CD4-positive, alpha-beta memory T cell (primary cell): Measurements from ENCODE around the gene CRIM1. TPM values are rescaled to one million over a fixed set of nuclear protein-coding genes. Genes with fewer than 3 reads are reported as not detected.

Experiments
- CTCF ChIA-PET: fragments of 350-600 bp; sonication (Branson Sonifier 250); formaldehyde crosslinking; loops from one replicate; lab custom pipeline; 2021; ENCODE audit warnings: inconsistent platforms; ENCODE audit not compliant: partially characterized antibody; lab: Charles Lee
- POLR2A ChIA-PET: fragments of 350-600 bp; sonication (Branson Sonifier 250); formaldehyde crosslinking; loops from one replicate; lab custom pipeline; 2021; ENCODE audit not compliant: partially characterized antibody; lab: Charles Lee
- DNase-seq, 5 donors: peaks; one replicate each; pipeline versions ENCODE4 v3.0.0 to v3.0.0-alpha.2; 2020 to 2022; ENCODE audit warnings: mixed read lengths in 1 of 5
- H3K27ac ChIP-seq: one replicate; pipeline ENCODE4 v1.7.0; 2013; ENCODE audit warnings: low read depth, low read length
- H3K27me3 ChIP-seq: 2 replicates; pipeline ENCODE4 v1.7.0; 2013; ENCODE audit warnings: mild to moderate bottlenecking, low read length, moderate library complexity; ENCODE audit not compliant: insufficient read depth
- H3K36me3 ChIP-seq: 2 replicates; pipeline ENCODE4 v1.7.0; 2013; ENCODE audit warnings: mild to moderate bottlenecking, low read length, moderate library complexity; ENCODE audit not compliant: insufficient read depth
- H3K4me1 ChIP-seq: 2 replicates; pipeline ENCODE4 v1.7.0; 2013; ENCODE audit warnings: mild to moderate bottlenecking, low read length, moderate library complexity; ENCODE audit not compliant: insufficient read depth
- H3K4me3 ChIP-seq, 2 donors: one replicate each; pipeline ENCODE4 v1.7.0; 2013; ENCODE audit warnings: low read length in 2 of 2, mild to moderate bottlenecking in 1 of 2
- H3K9me3 ChIP-seq, 2 donors: one replicate each; pipeline ENCODE4 v1.7.0; 2013; ENCODE audit warnings: low read length in 2 of 2, control low read depth in 1 of 2; ENCODE audit not compliant: control insufficient read depth in 1 of 2
- H3K27ac Mint-ChIP-seq, 7 donors: one replicate each; pipeline ENCODE4 v1.8.0; 2020 to 2021; ENCODE audit warnings: mixed read lengths in 7 of 7, mild to moderate bottlenecking in 6 of 7, inconsistent platforms in 3 of 7, moderate library complexity in 3 of 7
- H3K27me3 Mint-ChIP-seq, 2 donors: one replicate each; pipeline ENCODE4 v1.8.0; 2020 to 2021; ENCODE audit warnings: mixed read lengths in 2 of 2
- H3K36me3 Mint-ChIP-seq, 2 donors: one replicate each; pipeline ENCODE4 v1.8.0; 2020 to 2021; ENCODE audit warnings: mixed read lengths in 2 of 2, inconsistent platforms in 1 of 2, mild to moderate bottlenecking in 1 of 2
- H3K4me1 Mint-ChIP-seq, 4 donors: one replicate each; pipeline ENCODE4 v1.8.0; 2020 to 2021; ENCODE audit warnings: mixed read lengths in 4 of 4, mild to moderate bottlenecking in 1 of 4
- H3K4me3 Mint-ChIP-seq, 8 donors: one replicate each; pipeline ENCODE4 v1.8.0; 2020 to 2021; ENCODE audit warnings: mixed read lengths in 8 of 8, mild to moderate bottlenecking in 7 of 8, moderate library complexity in 6 of 8, inconsistent platforms in 3 of 8
- H3K9me3 Mint-ChIP-seq, 8 donors: one replicate each; pipeline ENCODE4 v1.8.0; 2020 to 2021; ENCODE audit warnings: mixed read lengths in 8 of 8, mild to moderate bottlenecking in 5 of 8, inconsistent platforms in 3 of 8, moderate library complexity in 1 of 8
- intact Hi-C: fragments of 100-400 bp; cut with micrococcal nuclease; formaldehyde crosslinking; loops from one replicate; pipeline ENCODE4 v1.15.1; 2023
- polyA plus RNA-seq, 2 donors: library from polyadenylated mRNA; unstranded; fragments of 300-500 nt; fragmentation: Illumina TruSeq; gene quantifications; one replicate each; pipeline ENCODE4 v1.2.3, GENCODE V29; 2021
- total RNA-seq, 2 experiments: library from RNA; stranded (reverse); gene quantifications; one replicate each; pipeline ENCODE4 v1.2.3, GENCODE V29; 2021

Gene CRIM1
- total and polyA plus RNA-seq, 4 experiments from 2014 or later = 0.91 to 12.0 (median 6.8) TPM; not detected in 1

DNA sequence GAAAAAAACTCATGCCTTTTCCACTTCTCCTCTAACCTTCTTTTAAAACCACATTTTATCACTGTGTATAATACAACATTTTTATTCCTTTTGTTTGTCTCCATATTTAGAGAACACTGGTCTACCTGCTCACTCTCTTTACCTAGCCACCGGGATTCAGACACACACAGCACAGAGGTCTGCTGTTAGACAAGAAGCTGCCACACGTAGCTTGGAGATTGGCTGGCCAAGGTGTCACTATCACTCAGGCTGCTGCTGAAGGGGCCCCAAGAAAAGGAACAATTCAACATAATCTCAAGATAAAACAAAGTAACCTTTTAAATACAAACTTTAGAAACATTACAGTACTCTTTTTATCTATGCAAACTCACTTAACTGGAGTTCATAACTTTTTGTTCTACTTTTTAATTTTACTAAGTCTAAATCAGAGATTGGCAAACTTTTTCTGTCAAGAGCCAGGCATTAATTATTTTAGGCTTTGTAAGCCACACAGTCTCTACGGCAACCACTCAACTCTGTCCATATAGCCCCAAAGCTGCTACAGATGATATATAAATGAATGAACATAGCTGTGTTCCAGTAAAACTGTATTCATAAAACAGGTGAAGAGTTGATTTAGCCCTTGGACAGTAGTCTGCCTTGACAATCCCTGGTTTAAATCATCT lies 216.6 kb downstream of the CRIM1 start:
- Mint-ChIP-seq H3K4me1 (peaks cover under 1 to 7% (median 3%) of the 10 kb centered on the region in 4 donors), H3K27ac (peak overlapping the region in 2 of 7 donors; percentile 7 to 22), H3K27me3 (no peaks in the 10 kb centered on the region), H3K36me3 (peaks cover 58 to 60% of the 10 kb centered on the region in 2 donors), H3K9me3 (no peaks in the 10 kb centered on the region), H3K4me3 (no peak overlapping the region)
- H3K9me3 ChIP-seq = no peaks in the 10 kb centered on the region
- no peak overlapping the region for H3K27ac ChIP-seq
- H3K27me3 ChIP-seq = no peaks in the 10 kb centered on the region
- H3K4me1 ChIP-seq = no peaks in the 10 kb centered on the region
- POLR2A ChIA-PET = no interaction called here
- H3K36me3 ChIP-seq = peaks cover 6% of the 10 kb centered on the region
- H3K4me3 ChIP-seq = no peak overlapping the region
- no peak for DNase-seq
- CTCF ChIA-PET = no interaction called here
- intact Hi-C loops = no loop called here

DNA sequence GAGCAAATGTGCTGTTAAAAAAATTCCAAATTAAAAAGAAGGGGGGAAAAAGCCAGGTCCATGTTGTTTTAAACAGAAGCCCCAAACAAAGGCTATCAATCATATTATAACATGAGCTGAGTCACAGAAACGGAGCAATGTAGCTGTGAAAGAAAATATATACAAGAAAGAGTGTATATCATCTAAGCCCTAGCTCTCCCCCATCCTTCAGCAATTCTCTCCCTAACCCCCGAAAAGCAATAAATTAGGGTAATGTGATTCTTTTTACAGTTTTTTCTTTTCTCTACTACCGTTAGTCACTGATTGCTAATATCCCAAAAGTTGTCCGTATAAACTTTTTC lies 217.1 kb downstream of the CRIM1 start:
- H3K36me3 ChIP-seq = peaks cover 7% of the 10 kb centered on the region
- no peaks in the 10 kb centered on the region for H3K27me3 ChIP-seq
- no peaks in the 10 kb centered on the region for H3K9me3 ChIP-seq
- H3K4me3 ChIP-seq = no peak overlapping the region
- Mint-ChIP-seq H3K9me3 (no peaks in the 10 kb centered on the region), H3K4me1 (peaks cover 0 to 6% (median 3%) of the 10 kb centered on the region in 4 donors), H3K4me3 (no peak overlapping the region), H3K27me3 (no peaks in the 10 kb centered on the region), H3K36me3 (peaks cover 60 to 61% of the 10 kb centered on the region in 2 donors), H3K27ac (peak overlapping the region in 1 of 7 donors; percentile 34)
- DNase-seq = no peak
- H3K27ac ChIP-seq = no peak overlapping the region
- no peaks in the 10 kb centered on the region for H3K4me1 ChIP-seq
- ChIA-PET POLR2A (no interaction called here), CTCF (no interaction called here)
- intact Hi-C loops = no loop called here

DNA sequence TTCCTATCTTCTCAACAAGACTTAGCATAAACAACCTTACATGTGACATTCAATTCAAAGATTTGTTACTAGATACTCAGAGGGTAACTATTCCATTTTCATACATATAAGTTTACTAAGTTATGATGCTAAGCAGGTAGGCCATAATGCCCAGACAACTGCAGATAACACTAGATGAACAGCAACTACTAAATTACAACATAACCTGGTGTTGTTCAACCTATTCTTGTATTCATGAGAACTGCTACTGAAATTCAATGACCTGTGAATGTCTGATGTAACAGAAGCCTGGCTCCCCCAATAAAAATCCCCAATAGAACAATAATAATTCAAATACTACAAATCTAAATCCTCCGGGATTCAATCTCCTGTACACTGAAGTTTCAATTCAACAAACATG lies 217.6 kb downstream of the CRIM1 start:
- no peak overlapping the region for H3K4me3 Mint-ChIP-seq
- Histone ChIP-seq H3K27me3 (no peaks in the 10 kb centered on the region), H3K4me1 (no peaks in the 10 kb centered on the region), H3K9me3 (no peaks in the 10 kb centered on the region), H3K27ac (no peak overlapping the region), H3K4me3 (no peak overlapping the region), H3K36me3 (peaks cover 12% of the 10 kb centered on the region)
- ChIA-PET POLR2A (no interaction called here), CTCF (no interaction called here)
- peaks cover 64 to 65% of the 10 kb centered on the region in 2 donors for H3K36me3 Mint-ChIP-seq
- peak overlapping the region in 1 of 7 donors; percentile 34 for H3K27ac Mint-ChIP-seq
- no peak for DNase-seq
- peaks cover 0 to 6% (median 3%) of the 10 kb centered on the region in 4 donors for H3K4me1 Mint-ChIP-seq
- no peaks in the 10 kb centered on the region for H3K9me3 Mint-ChIP-seq
- H3K27me3 Mint-ChIP-seq = no peaks in the 10 kb centered on the region
- intact Hi-C loops = no loop called here

DNA sequence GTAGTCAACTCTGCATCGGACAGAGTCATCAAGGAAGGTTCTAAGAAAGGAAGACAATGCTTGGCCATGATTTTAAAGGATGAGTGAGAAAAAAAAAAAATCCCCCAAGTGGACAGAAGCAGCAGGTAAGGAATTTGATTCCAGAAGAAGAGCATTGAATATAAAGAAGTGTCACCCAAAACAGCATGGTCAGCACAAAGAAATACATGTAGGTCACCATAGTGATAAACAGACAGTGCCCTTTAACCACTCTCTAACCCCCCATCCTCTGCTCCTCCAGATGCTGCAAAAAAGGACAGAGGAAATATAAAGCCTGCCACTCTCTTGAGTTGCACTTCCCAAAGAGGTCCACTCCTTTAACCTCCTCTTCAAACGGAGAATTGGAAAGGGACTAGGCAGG lies 219.0 kb downstream of the CRIM1 start:
- no peak overlapping the region for H3K4me3 ChIP-seq
- no peaks in the 10 kb centered on the region for H3K9me3 Mint-ChIP-seq
- POLR2A ChIA-PET = no interaction called here
- H3K4me1 Mint-ChIP-seq = peaks cover 0 to 4% (median 3%) of the 10 kb centered on the region in 4 donors
- peak overlapping the region in 1 of 8 donors; percentile 76 for H3K4me3 Mint-ChIP-seq
- CTCF ChIA-PET = no interaction called here
- no peaks in the 10 kb centered on the region for H3K27me3 ChIP-seq
- no peaks in the 10 kb centered on the region for H3K9me3 ChIP-seq
- H3K36me3 Mint-ChIP-seq = peaks cover 71 to 73% of the 10 kb centered on the region in 2 donors
- peaks cover 14% of the 10 kb centered on the region for H3K36me3 ChIP-seq
- H3K27ac Mint-ChIP-seq = peak overlapping the region in 2 of 7 donors; percentile 9 to 55
- intact Hi-C loops = no loop called here
- H3K4me1 ChIP-seq = no peaks in the 10 kb centered on the region
- no peaks in the 10 kb centered on the region for H3K27me3 Mint-ChIP-seq
- no peak for DNase-seq
- H3K27ac ChIP-seq = no peak overlapping the region

DNA sequence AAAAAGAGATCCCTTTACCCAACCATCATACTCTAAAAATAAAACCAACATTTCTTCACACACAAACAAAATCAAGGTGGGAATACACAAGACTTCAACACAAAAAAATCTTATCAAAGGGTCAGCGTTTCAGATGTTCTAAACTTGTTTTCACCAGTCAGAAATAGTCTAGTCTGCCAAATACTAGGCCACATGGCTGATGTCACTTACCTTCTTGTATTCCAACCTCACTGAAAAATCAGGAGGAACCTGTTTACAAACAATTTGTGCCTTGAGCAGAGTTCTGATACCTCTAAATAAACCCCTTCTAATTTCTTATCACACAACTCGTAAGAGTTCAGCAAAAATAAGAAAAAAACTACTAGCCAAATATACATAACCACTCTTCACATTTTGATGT lies 222.3 kb downstream of the CRIM1 start:
- H3K9me3 ChIP-seq = no peaks in the 10 kb centered on the region
- no peaks in the 10 kb centered on the region for H3K27me3 Mint-ChIP-seq
- peaks cover 0 to 3% (median 2%) of the 10 kb centered on the region in 4 donors for H3K4me1 Mint-ChIP-seq
- H3K4me1 ChIP-seq = no peaks in the 10 kb centered on the region
- H3K36me3 Mint-ChIP-seq = peaks cover 88 to 91% of the 10 kb centered on the region in 2 donors
- intact Hi-C loops = no loop called here
- ChIA-PET POLR2A (no interaction called here), CTCF (no interaction called here)
- no peak overlapping the region for H3K27ac Mint-ChIP-seq
- H3K4me3 Mint-ChIP-seq = no peak overlapping the region
- no peaks in the 10 kb centered on the region for H3K27me3 ChIP-seq
- no peak overlapping the region for H3K4me3 ChIP-seq
- no peaks in the 10 kb centered on the region for H3K9me3 Mint-ChIP-seq
- peaks cover 22% of the 10 kb centered on the region for H3K36me3 ChIP-seq
- H3K27ac ChIP-seq = no peak overlapping the region
- no peak for DNase-seq

DNA sequence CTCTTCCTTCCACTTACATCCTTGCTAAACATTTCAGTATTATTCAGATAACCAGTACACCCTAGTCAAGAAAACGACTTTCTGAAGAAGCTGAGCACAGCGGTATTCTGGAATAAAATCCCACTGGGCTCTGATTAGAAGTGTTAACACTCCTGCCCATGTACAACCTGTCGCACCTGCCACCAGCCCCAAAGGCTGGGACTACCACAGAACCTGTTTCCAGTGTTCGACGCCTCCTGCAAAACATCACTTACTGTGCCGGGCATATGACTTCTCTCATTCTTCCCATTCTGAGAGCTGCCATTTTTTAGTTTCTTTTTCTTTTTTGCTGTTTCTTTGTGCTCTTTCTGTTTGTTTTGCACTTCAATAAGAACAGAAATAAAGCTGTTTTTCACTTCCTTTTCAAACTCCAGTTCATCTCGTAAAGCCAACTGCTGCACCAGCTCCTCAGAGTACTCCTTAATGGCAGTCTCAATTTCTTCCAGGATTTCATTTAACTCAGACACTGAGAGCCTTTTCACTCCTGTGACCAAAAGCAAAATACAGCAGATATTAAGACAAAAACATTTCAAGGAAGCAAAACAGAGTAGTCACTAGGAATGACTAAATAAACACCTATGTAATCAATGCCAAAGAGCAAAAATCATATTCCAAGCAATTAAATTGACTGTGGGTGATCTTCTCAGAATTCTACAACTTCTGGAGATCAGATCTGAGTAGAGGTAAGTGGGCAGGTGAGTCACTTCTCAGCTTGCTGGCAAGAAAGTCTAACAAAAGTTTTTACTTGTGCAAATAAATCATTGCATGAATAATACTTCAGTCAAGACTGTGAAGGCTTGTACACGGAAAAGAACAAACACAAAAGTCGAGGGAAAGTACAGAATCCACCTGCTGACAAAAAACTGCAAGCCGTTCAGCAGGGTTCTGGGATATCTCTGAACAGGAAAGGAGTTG lies 223.0 kb downstream of the CRIM1 start:
- H3K27me3 ChIP-seq = no peaks in the 10 kb centered on the region
- no peaks in the 10 kb centered on the region for H3K9me3 ChIP-seq
- peak overlapping the region in 3 of 7 donors; percentile 3 to 42 (median 36) for H3K27ac Mint-ChIP-seq
- ChIA-PET POLR2A (no interaction called here), CTCF (no interaction called here)
- no peaks in the 10 kb centered on the region for H3K4me1 ChIP-seq
- intact Hi-C loops = no loop called here
- no peak overlapping the region for H3K27ac ChIP-seq
- peaks cover 0 to 3% (median under 1%) of the 10 kb centered on the region in 4 donors for H3K4me1 Mint-ChIP-seq
- H3K4me3 ChIP-seq = no peak overlapping the region
- no peak for DNase-seq
- no peaks in the 10 kb centered on the region for H3K9me3 Mint-ChIP-seq
- peaks cover 22% of the 10 kb centered on the region for H3K36me3 ChIP-seq
- H3K4me3 Mint-ChIP-seq = no peak overlapping the region
- H3K36me3 Mint-ChIP-seq = peaks cover 87 to 91% of the 10 kb centered on the region in 2 donors
- H3K27me3 Mint-ChIP-seq = no peaks in the 10 kb centered on the region

DNA sequence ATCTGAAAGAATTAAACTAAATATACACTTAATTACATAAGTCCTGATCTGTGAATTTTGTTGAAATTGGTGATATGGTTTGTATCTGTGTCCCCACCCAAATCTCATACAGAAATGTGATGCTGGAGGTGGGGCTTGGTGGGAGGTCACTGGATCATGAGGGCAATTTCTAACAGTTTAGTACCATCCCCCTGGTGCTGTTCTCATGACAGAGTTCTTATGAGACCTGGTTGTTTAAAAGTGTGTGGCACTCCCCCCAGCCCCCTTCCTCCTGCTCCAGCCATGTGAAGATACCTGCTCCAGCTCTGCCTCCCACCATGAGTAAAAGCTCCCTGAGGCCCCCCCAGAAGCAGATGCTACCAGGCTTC lies 223.7 kb downstream of the CRIM1 start:
- peaks cover 22% of the 10 kb centered on the region for H3K36me3 ChIP-seq
- H3K27ac ChIP-seq = no peak overlapping the region
- H3K27me3 ChIP-seq = no peaks in the 10 kb centered on the region
- Mint-ChIP-seq H3K4me1 (peaks cover 0 to 5% (median under 1%) of the 10 kb centered on the region in 4 donors), H3K27me3 (no peaks in the 10 kb centered on the region), H3K36me3 (peaks cover 87 to 93% of the 10 kb centered on the region in 2 donors), H3K4me3 (no peak overlapping the region), H3K9me3 (no peaks in the 10 kb centered on the region), H3K27ac (peak overlapping the region in 1 of 7 donors; percentile 54)
- DNase-seq = no peak
- ChIA-PET POLR2A (no interaction called here), CTCF (no interaction called here)
- H3K4me3 ChIP-seq = no peak overlapping the region
- intact Hi-C loops = no loop called here
- no peaks in the 10 kb centered on the region for H3K4me1 ChIP-seq
- no peaks in the 10 kb centered on the region for H3K9me3 ChIP-seq
